HCEC 1CT (cell line): ENCODE results near the gene TMEM9.
A peak's percentile ranks its signal among the peaks of the same experiment; 100 is the strongest.

Experiments used
- DNase-seq: peaks from one replicate; pipeline ENCODE4 v3.0.0-alpha.2; 2017

Gene TMEM9

GRCh38 chr1:201144701-201145100 lies 9.6 kb downstream of the TMEM9 start:
- no peak for DNase-seq

- DNase-seq: no peak
Measured at GRCh38 chr1:201143726-201144635, 10.3 kb downstream of the TMEM9 start.

- DNase-seq: no peak
Measured at GRCh38 chr1:201142849-201143725, 11.2 kb downstream of the TMEM9 start.

- no peak for DNase-seq
Measured at GRCh38 chr1:201142011-201142848, 12.0 kb downstream of the TMEM9 start.

- no peak for DNase-seq
Measured at GRCh38 chr1:201141418-201141817, 12.9 kb downstream of the TMEM9 start.

GRCh38 chr1:201140941-201141260 lies 13.4 kb downstream of the TMEM9 start:
- DNase-seq: no peak

GRCh38 chr1:201140235-201140940 lies 13.9 kb downstream of the TMEM9 start:
- no peak for DNase-seq

- no peak for DNase-seq
Measured at GRCh38 chr1:201139756-201140155, 14.5 kb downstream of the TMEM9 start.

- DNase-seq: no peak
Measured at GRCh38 chr1:201139306-201139705, 15.0 kb downstream of the TMEM9 start.

GRCh38 chr1:201138311-201138840 lies 15.9 kb downstream of the TMEM9 start:
- DNase-seq: no peak

GRCh38 chr1:201137579-201138310 lies 16.5 kb downstream of the TMEM9 start:
- peak; percentile 85 for DNase-seq

- DNase-seq: no peak
Measured at GRCh38 chr1:201137024-201137392, 17.3 kb downstream of the TMEM9 start.

- DNase-seq: no peak
Measured at GRCh38 chr1:201136355-201137023, 17.8 kb downstream of the TMEM9 start.

- DNase-seq: no peak
Measured at GRCh38 chr1:201134405-201134804, 19.9 kb downstream of the TMEM9 start.

GRCh38 chr1:201131398-201131797 lies 22.9 kb downstream of the TMEM9 start:
- DNase-seq: no peak

GRCh38 chr1:201128962-201129361 lies 25.3 kb downstream of the TMEM9 start:
- no peak for DNase-seq

- no peak for DNase-seq
Measured at GRCh38 chr1:201128476-201128875, 25.8 kb downstream of the TMEM9 start.

- DNase-seq: no peak
Measured at GRCh38 chr1:201127755-201128455, 26.4 kb downstream of the TMEM9 start.

GRCh38 chr1:201126832-201127754 lies 27.2 kb downstream of the TMEM9 start, which contains the start of gene ASCL5:
TSS of gene ASCL5 (minus strand) at chr1:201127184. CDS start at chr1:201115372, 11,812 bp downstream.
- peak; percentile 32 for DNase-seq
